ENCODE results near the gene HIP1R. TPM values are rescaled to one million over a fixed set of nuclear protein-coding genes. Genes with fewer than 3 reads are reported as not detected.
A peak's percentile ranks its signal among the peaks of the same experiment; 100 is the strongest.

Gene HIP1R
- total and polyA plus RNA-seq, 10 donors, result 40.3 to 65.9 (median 49.0) TPM

DNA sequence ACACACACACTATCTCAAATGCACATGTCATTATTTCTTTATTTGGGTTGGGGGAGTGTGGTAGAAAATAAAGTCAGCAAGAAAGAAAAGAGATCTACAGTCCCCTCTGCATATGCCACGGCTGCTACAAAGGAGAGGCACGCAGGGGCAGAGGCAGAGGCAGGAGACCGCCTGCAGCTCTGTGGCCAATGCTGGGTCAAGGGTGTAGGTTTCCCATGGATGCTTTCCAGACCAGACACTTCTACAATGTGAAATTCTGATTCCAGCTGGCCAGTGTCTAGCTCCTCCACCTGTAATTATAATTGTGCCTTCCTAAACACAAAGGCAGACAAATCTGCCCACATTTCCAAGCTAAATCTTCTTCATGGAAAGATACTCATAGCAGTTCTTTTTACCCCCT lies 41.5 kb downstream of the HIP1R start:
- Histone ChIP-seq H3K27ac (peak overlapping the region in 7 of 8 donors; percentile 11 to 81 (median 58)), H3K4me3 (no peak overlapping the region), H3K27me3 (replicated peaks in 1 of 7) (no peaks in the 10 kb centered on the region), H3K4me1 (peaks cover 85 to 100% (median 100%) of the 10 kb centered on the region in 6 donors), H3K36me3 (peaks cover 0 to 42% (median 0%) of the 10 kb centered on the region in 6 donors), H3K9me3 (no peaks in the 10 kb centered on the region)
- intact Hi-C loops (cut with DNase I; ENCODE audit: low total_unique reads), result no loop called here
- 50 to 73% (median 72%) methylated on average over 3 of the region's 3 CpGs for WGBS, 5 donors
- no peak for DNase-seq
- no peak for TF ChIP-seq POLR2A (IDR thresholded peaks at IDR 0.05)
- TF ChIP-seq POLR2AphosphoS5 (IDR thresholded peaks at IDR 0.05), result peak in 1 of 3 donors; percentile 7

DNA sequence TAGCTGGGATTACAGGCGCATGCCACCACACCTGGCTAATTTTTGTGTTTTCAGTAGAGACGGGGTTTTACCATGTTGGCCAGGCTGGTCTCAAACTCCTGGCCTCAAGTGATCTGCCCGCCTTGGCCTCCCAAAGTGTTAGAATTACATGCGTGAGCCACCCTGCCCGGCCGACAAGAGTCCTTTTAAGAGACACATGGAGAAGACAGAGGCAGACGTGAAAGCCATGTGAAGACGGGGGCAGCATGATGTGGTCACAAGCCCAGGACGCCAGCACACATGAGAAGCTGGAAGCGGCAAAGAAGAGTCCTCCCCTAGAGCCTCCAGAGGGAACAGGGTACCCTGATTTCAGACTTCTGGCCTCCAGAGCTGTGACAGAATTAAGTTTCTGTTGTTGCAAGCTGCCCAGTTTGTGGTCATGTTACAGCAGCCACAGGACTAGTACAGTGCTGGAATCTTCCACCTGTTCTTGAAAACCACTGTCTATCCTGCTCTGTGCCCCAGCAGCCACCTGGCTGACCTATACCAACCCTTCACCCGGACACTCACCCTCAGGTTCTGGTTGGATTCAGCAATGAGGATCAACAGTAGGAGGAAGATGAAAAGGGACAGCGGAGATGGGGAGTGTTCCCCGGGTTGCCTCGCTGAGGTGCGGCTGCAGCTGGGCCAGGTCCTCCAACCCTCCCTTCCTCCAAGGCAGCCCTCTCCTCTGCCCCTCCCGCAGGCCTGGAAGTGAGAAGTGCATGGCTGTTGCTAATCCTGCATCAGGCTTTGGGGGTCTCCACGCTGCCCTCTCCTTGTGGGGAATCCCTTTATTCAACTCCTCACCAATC lies 43.7 kb downstream of the HIP1R start:
- Histone ChIP-seq H3K36me3 (peaks cover 0 to 40% (median 0%) of the 10 kb centered on the region in 6 donors), H3K9me3 (no peaks in the 10 kb centered on the region), H3K4me3 (peak overlapping the region in 1 of 8 donors; percentile 43), H3K4me1 (peaks cover 83 to 100% (median 100%) of the 10 kb centered on the region in 6 donors), H3K27me3 (replicated peaks in 1 of 7) (no peaks in the 10 kb centered on the region), H3K27ac (peak overlapping the region in 7 of 8 donors; percentile 35 to 81 (median 71))
- WGBS, 5 donors, result 73 to 86% (median 77%) methylated on average over 17 of the region's 17 CpGs
- no peak for DNase-seq
- intact Hi-C loops (cut with DNase I; ENCODE audit: low total_unique reads), result no loop called here
- TF ChIP-seq POLR2A (IDR thresholded peaks at IDR 0.05) (no peak), POLR2AphosphoS5 (IDR thresholded peaks at IDR 0.05) (peak in 1 of 3 donors; percentile 34)
- TF ChIP-seq, protein P1, sequence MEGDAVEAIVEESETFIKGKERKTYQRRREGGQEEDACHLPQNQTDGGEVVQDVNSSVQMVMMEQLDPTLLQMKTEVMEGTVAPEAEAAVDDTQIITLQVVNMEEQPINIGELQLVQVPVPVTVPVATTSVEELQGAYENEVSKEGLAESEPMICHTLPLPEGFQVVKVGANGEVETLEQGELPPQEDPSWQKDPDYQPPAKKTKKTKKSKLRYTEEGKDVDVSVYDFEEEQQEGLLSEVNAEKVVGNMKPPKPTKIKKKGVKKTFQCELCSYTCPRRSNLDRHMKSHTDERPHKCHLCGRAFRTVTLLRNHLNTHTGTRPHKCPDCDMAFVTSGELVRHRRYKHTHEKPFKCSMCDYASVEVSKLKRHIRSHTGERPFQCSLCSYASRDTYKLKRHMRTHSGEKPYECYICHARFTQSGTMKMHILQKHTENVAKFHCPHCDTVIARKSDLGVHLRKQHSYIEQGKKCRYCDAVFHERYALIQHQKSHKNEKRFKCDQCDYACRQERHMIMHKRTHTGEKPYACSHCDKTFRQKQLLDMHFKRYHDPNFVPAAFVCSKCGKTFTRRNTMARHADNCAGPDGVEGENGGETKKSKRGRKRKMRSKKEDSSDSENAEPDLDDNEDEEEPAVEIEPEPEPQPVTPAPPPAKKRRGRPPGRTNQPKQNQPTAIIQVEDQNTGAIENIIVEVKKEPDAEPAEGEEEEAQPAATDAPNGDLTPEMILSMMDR (IDR thresholded peaks at IDR 0.05 in 8 of 11, conservative IDR thresholded peaks at IDR 0.05 in 3 of 11), result no peak

DNA sequence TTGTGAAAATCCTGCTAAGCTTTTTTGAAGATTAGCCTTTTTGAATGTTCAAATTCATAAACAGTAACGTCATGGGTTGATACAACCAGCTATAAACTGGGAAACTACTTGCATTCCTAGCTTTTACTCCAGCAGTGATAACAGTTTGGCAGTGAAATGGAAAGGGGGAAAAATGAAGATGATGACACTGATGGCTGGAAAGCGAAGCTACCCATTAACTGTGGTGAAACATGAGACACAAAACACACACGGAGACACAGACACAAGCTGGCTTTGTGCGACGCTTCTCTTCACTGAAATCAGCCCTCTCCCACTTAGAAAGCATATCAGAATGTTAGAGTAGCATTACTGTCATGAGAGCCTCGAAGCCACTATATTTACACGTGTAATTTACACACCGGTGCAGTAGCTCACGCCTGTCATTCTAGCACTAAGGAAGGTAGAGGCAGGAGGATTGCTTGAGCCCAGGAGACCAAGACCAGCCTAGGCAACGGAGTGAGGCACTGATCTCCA lies 45.0 kb downstream of the HIP1R start:
- intact Hi-C loops (cut with DNase I; ENCODE audit: low total_unique reads), result no loop called here

DNA sequence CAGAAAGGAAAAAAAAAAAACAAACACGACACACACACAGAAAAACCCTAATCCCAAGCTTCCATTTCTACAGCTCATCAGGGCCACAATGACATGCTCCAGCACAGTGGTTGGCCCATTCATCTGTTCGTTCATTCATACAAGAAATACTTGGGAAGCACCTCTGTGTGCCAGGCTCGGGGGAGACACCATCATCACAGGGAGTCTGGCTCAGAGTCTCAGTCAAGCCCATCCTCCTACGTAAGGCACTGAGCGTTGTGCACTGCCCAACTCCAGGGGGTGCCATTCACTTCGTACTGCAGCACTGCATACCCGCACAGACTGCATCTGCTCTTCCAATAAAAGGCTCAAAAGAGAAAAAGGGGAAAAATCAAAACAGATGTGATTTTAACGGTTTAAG lies 45.4 kb downstream of the HIP1R start:
- intact Hi-C loops (cut with DNase I; ENCODE audit: low total_unique reads), result no loop called here
- peaks cover 82 to 98% (median 97%) of the 10 kb centered on the region in 6 donors for H3K4me1 ChIP-seq
- no peaks in the 10 kb centered on the region for H3K9me3 ChIP-seq
- H3K36me3 ChIP-seq, result peaks cover 0 to 35% (median 0%) of the 10 kb centered on the region in 6 donors
- no peak for DNase-seq
- no peaks in the 10 kb centered on the region for H3K27me3 ChIP-seq (replicated peaks in 1 of 7)
- TF ChIP-seq POLR2AphosphoS5 (IDR thresholded peaks at IDR 0.05), result no peak
- TF ChIP-seq POLR2A (IDR thresholded peaks at IDR 0.05), result no peak
- TF ChIP-seq, protein P1 (IDR thresholded peaks at IDR 0.05 in 8 of 11, conservative IDR thresholded peaks at IDR 0.05 in 3 of 11), result peak in 9 of 11 experiments; percentile 11 to 60 (median 37)
- H3K4me3 ChIP-seq, result no peak overlapping the region
- WGBS, 5 donors, result 45 to 52% (median 46%) methylated on average over 7 to 8 of the region's 8 CpGs
- peak overlapping the region in 7 of 8 donors; percentile 26 to 81 (median 48) for H3K27ac ChIP-seq

More for the DNA sequence above, 45.0 kb downstream of the HIP1R start:
- peaks cover 0 to 35% (median 0%) of the 10 kb centered on the region in 6 donors for H3K36me3 ChIP-seq
- H3K9me3 ChIP-seq, result no peaks in the 10 kb centered on the region
- peak overlapping the region in 6 of 8 donors; percentile 26 to 81 (median 63) for H3K27ac ChIP-seq
- no peak for DNase-seq
- H3K27me3 ChIP-seq (replicated peaks in 1 of 7), result no peaks in the 10 kb centered on the region
- H3K4me3 ChIP-seq, result no peak overlapping the region
- WGBS, 5 donors, result 71 to 86% (median 84%) methylated on average over 10 of the region's 10 CpGs
- peaks cover 85 to 100% (median 100%) of the 10 kb centered on the region in 6 donors for H3K4me1 ChIP-seq
- TF ChIP-seq POLR2AphosphoS5 (IDR thresholded peaks at IDR 0.05) (no peak), POLR2A (IDR thresholded peaks at IDR 0.05) (no peak)
- TF ChIP-seq, protein P1 (IDR thresholded peaks at IDR 0.05 in 8 of 11, conservative IDR thresholded peaks at IDR 0.05 in 3 of 11), result no peak
